Fibroblast of mammary gland (primary cell): ENCODE measurements around the gene ENDOV.

Source experiments
- DNase-seq: peaks from one replicate; pipeline ENCODE4 v3.0.0-alpha.2; 2010; ENCODE audit warnings: low read depth
- H3K4me3 ChIP-seq: 2 replicates; pipeline ENCODE4 v1.5.1; 2011; ENCODE audit warnings: low read depth, mild to moderate bottlenecking, low read length, moderate library complexity; ENCODE audit not compliant: control insufficient read depth
- TF ChIP-seq, protein P1 (sequence below): conservative IDR thresholded peaks from 2 replicates; pipeline ENCODE4 v1.5.1; 2011; ENCODE audit warnings: low read depth, low read length, inconsistent platforms; ENCODE audit not compliant: control insufficient read depth, insufficient read depth

ENDOV gene

DNA sequence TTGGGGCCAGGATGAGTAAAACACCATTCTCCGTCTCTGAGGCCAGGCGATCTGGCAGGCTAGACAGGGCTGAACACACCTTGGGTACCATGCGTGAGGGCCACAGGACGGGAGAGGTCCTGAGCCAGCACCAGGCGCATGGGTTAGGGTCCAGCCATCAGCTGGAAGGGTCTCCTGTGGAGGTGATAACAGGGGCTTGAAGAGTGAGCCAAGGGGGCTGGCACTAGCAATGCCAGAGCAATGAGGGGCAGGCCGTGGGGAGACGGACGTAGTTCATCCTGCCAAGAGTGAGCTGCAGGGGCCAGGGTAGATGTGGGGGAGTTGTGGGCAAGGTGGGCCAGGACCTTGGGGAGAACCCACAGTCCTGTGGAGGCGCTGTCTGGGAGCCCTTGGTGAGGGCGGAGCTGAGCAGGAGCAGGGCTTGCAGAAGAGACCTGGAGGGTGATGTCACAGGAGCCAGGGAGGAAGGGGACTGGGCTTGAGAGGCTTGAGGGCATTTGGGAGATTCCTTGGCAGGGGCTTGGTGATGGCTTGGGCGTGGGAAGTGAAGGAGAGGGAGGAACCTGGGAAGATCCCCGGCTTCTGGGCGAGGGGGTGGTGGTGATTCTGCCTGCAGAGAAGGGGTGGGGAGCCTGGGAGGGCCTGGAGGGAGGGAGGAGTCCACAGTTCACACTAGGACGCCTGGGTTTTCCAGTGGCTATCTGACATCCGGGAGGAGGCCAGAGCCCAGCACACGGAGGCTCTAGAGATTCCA, 67.8 kb downstream of the ENDOV start:
- TF ChIP-seq, protein P1, sequence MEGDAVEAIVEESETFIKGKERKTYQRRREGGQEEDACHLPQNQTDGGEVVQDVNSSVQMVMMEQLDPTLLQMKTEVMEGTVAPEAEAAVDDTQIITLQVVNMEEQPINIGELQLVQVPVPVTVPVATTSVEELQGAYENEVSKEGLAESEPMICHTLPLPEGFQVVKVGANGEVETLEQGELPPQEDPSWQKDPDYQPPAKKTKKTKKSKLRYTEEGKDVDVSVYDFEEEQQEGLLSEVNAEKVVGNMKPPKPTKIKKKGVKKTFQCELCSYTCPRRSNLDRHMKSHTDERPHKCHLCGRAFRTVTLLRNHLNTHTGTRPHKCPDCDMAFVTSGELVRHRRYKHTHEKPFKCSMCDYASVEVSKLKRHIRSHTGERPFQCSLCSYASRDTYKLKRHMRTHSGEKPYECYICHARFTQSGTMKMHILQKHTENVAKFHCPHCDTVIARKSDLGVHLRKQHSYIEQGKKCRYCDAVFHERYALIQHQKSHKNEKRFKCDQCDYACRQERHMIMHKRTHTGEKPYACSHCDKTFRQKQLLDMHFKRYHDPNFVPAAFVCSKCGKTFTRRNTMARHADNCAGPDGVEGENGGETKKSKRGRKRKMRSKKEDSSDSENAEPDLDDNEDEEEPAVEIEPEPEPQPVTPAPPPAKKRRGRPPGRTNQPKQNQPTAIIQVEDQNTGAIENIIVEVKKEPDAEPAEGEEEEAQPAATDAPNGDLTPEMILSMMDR, result no peak
- H3K4me3 ChIP-seq, result no peak overlapping the region
- no peak for DNase-seq

DNA sequence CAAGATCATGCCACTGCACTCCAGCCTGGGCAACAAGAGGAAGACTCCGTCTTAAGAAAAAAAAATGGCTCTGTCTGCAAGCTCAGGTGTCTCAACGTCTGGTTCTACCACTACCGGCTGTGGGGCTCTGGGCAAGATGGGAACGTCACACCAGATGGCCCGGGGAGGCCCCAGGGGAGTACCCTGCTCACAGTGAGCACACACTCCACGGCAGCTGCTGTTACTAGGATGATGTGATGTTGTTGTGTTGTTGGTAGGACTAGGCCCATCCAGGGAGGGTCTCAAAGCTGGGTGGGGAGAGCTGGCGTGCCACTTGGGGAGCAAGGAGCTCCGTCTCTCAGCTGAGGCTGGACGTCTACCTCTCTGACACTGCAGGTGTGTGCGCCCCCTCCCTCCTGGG, 70.9 kb downstream of the ENDOV start:
- TF ChIP-seq, protein P1, result no peak
- DNase-seq, result no peak
- no peak overlapping the region for H3K4me3 ChIP-seq

DNA sequence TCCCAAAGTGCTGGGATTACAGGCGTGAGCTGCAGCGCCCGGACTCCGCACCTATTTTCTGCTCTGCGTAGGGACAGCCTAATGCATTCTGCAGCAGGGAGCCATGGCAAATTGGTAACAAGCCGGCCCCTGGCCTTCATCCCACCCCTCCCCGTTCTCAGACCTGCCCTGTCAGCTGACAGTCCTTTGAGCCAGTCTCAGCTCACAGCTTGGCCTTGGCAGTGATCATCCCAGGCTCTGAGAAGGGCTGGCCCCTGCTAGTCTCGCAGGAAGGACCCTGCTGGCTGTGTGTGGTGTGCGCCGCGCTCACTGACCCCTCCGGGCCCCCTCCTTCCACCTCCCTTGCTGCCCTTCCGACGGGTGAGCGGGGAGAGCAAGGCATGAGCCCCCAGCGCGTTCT, 71.7 kb downstream of the ENDOV start:
- no peak overlapping the region for H3K4me3 ChIP-seq
- DNase-seq, result no peak
- TF ChIP-seq, protein P1, result no peak

DNA sequence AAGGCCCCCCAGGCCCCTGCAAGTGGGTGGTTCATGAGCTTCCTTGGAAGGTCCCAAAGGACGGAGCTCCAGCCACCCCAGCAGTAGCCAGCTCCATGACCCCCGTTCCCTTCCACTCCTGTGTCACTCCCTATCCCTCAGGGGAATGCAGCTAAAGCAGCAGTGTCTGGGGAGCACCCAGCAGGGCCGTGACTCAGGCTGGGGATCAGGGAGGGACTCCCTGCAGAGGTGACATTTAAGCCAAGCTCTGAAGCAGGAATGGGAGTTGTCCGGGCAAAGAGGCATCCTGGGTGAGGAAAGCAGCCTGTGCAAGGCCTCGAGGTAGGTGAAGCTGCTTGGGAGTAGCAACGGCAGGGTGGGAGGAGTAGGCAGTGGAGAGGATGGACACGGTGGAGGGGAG, 72.5 kb downstream of the ENDOV start:
- TF ChIP-seq, protein P1, result no peak
- H3K4me3 ChIP-seq, result no peak overlapping the region
- DNase-seq, result no peak
